HG03196 (cell line): ENCODE data around the gene GNPDA2.
A peak's percentile ranks its signal among the peaks of the same experiment; 100 is the strongest.

Source experiments
- ATAC-seq: cut with Tn5 transposase; IDR thresholded peaks from one replicate; pipeline ENCODE4 v1.9.1; 2021; ENCODE audit not compliant: unreplicated experiment

Gene GNPDA2

DNA sequence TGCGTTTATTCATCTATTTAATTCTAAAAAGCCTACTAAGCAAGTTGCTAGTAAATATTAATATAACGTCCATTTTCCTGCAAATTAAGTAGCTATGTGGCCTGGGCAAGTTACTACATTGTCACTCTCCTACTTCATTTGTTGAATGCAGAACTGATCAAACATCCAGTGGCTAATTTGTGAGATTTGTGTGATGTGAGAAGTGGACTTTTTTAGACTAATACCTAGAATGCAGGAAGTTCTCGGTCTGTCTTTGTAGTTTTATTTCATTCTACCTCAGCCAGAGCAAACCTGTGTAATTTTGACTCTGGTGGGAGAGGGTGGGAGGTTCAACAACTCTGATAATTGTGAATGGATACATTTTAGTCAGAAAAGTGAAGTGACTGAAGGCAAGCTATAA lies 47.3 kb downstream of the GNPDA2 start:
- no peak for ATAC-seq

DNA sequence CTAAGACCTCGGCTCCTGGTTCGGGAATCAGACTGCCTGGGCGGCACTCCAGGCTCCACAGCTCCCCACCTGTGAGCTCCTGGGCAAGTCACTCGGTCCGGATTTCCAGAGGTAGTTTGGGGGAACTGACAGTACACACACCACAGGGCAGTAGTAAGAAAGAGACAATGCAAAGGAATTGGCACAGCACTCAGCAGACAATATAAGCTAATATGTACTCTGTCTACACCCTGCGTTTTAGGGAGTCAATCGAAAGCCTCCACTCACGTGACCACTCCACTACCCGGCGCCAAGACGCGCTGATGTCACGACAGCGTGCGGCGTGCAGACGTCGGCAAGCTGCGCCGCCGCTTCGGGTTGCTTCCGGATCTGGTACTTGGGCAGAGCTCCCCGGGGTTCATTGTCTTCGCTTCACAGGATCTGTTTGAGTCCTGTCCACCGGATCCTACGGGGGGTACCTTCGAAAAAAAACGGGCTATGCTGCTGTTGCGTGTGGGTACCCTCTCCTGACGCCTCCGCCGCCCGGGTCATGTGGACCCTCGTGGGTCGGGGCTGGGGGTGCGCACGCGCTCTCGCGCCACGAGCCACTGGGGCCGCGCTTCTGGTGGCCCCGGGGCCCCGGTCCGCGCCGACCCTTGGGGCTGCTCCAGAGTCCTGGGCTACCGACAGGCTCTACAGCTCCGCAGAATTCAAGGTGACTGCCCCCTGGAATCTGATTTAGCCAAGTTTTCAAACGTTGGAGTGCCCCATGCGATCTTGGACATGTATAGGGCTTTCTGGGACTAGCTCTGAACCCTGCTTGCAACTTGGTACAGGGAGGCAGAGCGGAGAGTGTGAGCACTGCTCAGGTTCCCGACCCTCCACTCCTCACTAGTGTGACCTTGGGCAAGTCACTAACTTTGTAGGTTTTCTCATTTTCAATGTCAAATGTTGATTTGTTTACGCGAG lies 48.0 kb downstream of the GNPDA2 start, which contains the start of gene GUF1:
Gene GUF1, plus strand, starts transcription at position 327 of the 948 bp plus-strand sequence. Its CDS starts 203 bp downstream, at position 530.
- peak; percentile 98 for ATAC-seq

DNA sequence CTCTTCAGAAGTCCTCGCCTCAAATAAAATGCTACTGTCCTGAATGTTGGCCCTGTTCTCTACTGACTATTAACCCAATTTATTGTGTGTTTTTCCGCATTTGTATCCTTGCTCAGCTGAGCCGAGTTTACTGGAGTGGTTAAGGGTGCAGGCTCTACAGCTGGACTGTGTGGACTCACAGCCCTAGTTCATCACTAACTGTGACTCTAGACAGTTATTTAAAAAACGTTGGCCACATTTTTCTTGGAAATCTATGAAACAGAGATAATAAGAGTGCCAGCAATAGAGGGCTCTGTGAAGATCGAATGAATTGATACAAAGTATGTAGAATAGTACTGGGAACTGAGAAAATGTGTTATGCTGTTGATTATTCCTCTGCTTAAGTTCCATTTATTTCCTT lies 51.0 kb downstream of the GNPDA2 start:
- ATAC-seq: no peak

DNA sequence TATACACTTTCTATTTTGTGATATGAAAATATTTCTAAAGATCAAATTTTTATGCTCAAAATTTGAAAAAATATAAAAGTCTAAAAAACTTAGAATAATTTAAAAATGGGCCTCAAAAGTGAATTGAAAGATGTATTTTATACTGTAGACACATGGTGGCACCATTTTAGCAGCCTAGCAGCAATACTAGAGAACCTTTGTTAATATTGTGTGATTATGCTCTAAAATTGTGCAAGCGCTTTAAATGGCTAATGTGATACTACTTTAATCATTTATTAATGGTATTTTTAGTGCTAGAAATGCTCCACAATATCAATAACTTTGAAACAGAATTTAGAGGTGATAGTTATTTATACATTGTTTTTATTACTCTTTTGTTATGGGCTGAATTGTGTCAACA lies 51.9 kb downstream of the GNPDA2 start:
- no peak for ATAC-seq

DNA sequence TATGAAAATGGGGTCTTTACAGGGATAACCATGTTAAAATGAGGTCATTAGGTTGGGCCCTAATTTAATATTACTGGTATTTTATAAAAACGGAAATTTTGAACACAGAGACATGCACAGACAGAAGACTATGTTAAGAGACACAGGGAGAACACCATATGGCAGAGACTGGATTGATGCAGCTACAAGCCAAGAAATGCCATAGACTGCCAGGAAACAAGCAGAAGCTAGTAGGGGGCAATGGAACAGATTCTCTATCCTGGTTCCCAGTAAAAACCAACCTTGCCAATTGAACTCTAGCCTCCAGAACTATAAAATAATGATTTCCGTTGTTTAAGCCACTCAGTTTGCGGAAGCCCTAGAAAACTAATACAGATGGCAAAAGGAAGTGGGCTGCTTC lies 54.7 kb downstream of the GNPDA2 start:
- no peak for ATAC-seq

DNA sequence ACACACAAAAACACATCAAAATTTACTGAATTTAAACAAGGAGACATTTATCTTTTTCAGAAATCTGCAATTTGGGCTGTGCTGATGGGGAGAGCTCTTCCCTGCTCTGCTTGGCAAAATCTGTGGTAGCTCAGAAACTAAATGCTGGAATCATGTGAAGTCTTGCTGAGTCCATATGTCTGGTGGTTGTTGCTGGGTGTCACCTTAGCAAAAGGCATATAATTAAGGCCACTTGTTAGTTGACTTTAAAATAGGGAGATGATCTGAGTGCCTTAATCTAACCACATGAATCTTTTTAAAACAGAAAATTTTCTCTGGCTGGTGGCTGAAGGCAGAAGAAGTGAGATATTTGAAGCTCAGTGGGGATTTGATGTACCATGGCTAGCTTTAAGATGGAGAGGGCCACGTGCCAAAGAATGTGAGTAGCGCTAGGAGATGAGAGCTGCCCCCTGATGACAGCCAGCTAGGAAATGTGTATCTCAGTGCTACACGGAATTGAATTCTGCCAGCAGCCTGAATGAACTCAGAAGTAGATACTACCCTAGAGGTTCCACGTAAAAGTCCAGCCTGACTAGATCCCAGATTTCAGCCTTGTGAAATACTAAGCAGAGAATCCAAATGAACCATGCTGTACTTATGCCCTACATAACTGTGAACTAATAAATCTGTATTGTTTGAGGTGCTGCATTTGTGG lies 55.7 kb downstream of the GNPDA2 start:
- ATAC-seq: no peak

DNA sequence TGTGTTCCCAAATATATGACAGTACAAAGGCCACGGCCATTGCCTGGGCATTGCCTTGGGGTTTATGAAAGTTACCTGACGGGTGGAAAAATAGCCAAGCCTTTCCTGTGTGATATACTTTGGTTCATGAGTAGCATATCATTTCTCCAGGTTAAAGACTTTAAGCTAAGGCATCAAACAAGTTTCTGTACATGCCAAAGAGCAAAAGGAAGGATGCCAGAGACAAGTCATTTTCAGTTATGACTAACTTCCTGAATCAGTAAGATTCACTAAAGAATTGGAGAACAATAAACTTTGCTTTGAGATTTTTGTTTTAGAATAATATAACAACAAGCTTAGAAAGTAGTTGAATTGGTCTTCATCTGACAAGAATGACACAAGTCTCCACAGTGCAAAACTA lies 57.8 kb downstream of the GNPDA2 start:
- ATAC-seq: no peak

DNA sequence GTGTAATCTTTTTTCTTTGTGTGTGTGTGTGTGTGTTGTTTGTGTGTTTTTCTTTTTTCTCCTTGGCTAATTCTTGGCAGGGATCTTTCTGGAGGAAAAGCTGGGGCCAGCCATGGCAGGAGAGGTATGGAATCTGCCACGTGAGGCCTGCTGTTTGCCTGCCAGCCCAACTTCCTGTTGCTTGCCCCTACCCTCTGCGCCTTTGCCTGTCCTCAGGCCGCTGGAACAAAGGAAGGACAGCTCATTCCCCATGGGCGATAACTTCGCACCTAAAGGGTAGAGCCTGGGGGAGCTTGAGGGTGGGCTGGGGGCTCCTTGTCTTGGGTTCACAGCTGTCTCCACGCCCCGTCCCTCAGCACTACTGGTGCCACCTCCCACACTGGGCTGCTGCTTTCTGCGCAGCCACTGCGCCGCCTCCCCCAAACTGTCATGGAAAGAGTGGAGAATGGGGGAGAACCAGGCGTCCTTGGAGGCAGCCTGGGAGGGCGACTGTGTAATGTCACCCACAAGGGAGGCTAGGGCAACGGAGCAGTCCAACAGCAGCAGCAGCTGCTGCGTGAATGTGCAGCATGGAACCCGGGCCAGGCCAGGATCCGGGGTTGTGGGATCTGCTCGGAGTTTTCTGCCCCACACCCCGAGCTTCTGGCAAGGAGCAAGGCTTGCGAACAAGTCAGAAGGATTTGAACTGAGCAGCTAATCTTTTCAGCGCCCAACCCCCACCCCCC lies 62.7 kb downstream of the GNPDA2 start:
- no peak for ATAC-seq

DNA sequence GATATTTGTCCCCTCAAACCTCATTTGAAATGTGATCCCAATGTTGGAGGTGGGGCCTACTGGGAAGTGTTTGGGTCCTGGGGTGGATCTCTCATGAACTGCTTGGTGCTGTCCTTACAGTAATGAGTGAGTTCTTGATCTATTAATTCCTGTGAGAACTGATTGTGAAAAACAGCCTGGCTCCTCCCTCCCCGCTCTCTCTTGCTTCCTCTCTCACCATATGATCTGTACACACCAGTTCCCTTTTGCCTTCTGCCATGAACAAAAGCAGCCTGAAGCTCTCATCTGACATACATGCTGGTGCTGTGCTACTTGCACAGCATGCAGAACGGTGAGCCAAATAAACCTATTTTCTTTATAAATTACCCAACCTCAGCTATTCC lies 63.7 kb downstream of the GNPDA2 start:
- ATAC-seq: no peak

DNA sequence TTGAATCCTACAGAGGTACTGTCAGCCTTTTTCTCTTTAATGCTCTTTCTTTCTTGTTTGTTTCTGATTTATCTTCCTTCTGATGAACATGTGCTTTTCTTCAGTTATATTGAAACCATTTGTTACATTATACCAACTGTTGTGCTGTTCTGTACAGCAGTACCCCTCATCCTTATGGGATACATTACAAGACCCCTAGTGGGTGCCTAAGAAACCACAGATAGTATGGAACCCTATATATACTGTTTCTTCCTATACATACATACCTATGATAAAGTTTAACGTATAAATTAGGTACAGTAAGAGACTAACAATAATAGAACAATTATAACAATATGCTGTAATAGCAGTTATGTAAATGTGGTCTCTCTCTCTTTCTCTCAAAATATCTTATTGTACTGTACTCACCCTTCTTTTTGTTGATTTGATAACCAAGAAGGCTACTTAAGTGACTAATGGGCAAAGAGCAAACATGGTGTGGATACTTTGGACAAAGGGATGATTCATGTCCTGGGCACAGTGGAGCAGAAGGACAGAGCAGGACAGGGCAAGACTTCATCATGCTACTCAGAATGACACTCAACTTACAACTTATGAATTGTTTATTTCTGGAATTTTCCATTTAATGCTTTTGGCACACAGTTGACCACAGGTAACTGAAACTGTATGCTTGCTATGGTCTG lies 64.3 kb downstream of the GNPDA2 start:
- ATAC-seq: no peak

DNA sequence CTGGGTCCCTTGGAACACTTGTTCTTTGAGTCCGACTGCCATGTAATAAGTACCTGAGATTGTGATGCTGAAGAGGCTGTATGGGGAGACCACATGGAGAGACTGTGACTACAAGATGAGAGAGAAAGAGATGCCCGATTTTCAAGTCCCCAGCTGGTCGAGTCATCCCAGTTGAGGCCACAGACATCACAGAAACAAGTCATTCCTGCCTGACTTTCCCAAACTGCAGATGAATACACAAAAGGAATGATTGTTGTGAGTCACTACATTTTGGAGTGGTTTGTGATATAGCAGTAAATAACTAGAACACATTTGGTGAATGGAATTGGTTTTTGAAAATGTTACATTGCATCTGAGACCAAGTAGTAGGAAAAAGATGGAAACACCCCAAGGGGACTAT lies 66.0 kb downstream of the GNPDA2 start:
- no peak for ATAC-seq

DNA sequence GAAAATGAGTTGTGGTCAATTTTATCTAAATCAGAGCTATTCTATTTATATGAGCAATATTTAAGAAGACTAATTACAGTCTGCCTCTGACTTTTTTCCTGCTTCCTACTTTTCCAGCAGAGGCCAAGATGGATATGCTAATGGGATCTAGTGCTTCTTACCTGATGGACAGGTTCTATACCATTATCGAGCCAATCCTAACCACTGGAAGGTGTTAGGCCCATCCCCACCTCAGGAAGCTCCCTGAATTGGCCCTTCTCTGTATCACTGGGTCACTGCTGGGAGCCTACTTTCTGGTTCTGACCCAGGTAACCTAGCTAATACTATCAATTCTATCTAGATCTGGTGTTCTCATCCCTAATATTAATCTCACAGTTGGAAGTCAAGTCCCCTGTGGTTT lies 74.4 kb downstream of the GNPDA2 start:
- no peak for ATAC-seq
